GM23338 (cell line): ENCODE data around the gene CTNNA2. TPM values are rescaled to one million over a fixed set of nuclear protein-coding genes. Genes with fewer than 3 reads are reported as not detected.

Source experiments
- ATAC-seq: fragments of 200-7000 bp; cut with Tn5 transposase; 3 replicates; pipeline ENCODE4 v1.9.1; 2020
- DNase-seq: peaks from one replicate; pipeline ENCODE4 v3.0.0-alpha.2; 2015; ENCODE audit warnings: low spot score
- H2AFZ ChIP-seq: fragments of 200-600 bp; sonication (generic); 2 replicates; pipeline ENCODE4 v1.8.0; 2016; ENCODE audit warnings: antibody characterized with exemption, mild to moderate bottlenecking, moderate library complexity
- H3F3A ChIP-seq: fragments of 200-600 bp; sonication (generic); replicated peaks from 2 replicates; pipeline ENCODE4 v1.8.0; 2017; ENCODE audit warnings: antibody characterized with exemption, mixed run types, low read depth
- H3K27ac ChIP-seq: fragments of 200-600 bp; sonication (generic); 2 replicates; pipeline ENCODE4 v1.6.1; 2016; ENCODE audit warnings: low read depth
- H3K27me3 ChIP-seq: fragments of 200-600 bp; sonication (generic); 2 replicates; pipeline ENCODE4 v1.8.0; 2016; ENCODE audit warnings: mild to moderate bottlenecking, mixed run types, moderate library complexity; ENCODE audit not compliant: insufficient read depth
- H3K36me3 ChIP-seq: fragments of 200-600 bp; sonication (generic); 2 replicates; pipeline ENCODE4 v1.8.0; 2016; ENCODE audit warnings: mild to moderate bottlenecking; ENCODE audit not compliant: insufficient read depth
- H3K4me1 ChIP-seq: fragments of 200-600 bp; sonication (generic); 2 replicates; pipeline ENCODE4 v1.8.0; 2016; ENCODE audit warnings: mild to moderate bottlenecking, moderate library complexity; ENCODE audit not compliant: insufficient read depth
- H3K4me2 ChIP-seq: fragments of 200-600 bp; sonication (generic); 2 replicates; pipeline ENCODE4 v1.7.1; 2017; ENCODE audit warnings: mixed run types
- H3K4me3 ChIP-seq: fragments of 200-600 bp; sonication (generic); 2 replicates; pipeline ENCODE4 v1.6.1; 2016; ENCODE audit warnings: mixed run types
- H3K79me2 ChIP-seq: fragments of 200-600 bp; sonication (generic); replicated peaks from 2 replicates; pipeline ENCODE4 v1.8.0; 2017; ENCODE audit warnings: mild to moderate bottlenecking; ENCODE audit not compliant: insufficient read depth
- H3K9me2 ChIP-seq: fragments of 200-600 bp; sonication (generic); 2 replicates; pipeline ENCODE4 v1.8.0; 2017; ENCODE audit not compliant: insufficient read depth
- H4K20me1 ChIP-seq: fragments of 200-600 bp; sonication (generic); replicated peaks from 2 replicates; pipeline ENCODE4 v1.8.0; 2017; ENCODE audit warnings: mild to moderate bottlenecking; ENCODE audit not compliant: insufficient read depth
- H3K27ac Mint-ChIP-seq: 2 replicates; pipeline ENCODE4 v1.8.0; 2020; ENCODE audit warnings: inconsistent platforms, mild to moderate bottlenecking, moderate library complexity, mixed read lengths
- H3K27me3 Mint-ChIP-seq: 3 replicates; pipeline ENCODE4 v1.8.0; 2022; ENCODE audit warnings: low read depth, mild to moderate bottlenecking, moderate library complexity, mixed read lengths, inconsistent platforms; ENCODE audit not compliant: insufficient read depth, poor library complexity
- H3K36me3 Mint-ChIP-seq: 3 replicates; pipeline ENCODE4 v1.8.0; 2021; ENCODE audit warnings: low read depth, mild to moderate bottlenecking, inconsistent platforms, moderate library complexity, mixed read lengths
- H3K4me1 Mint-ChIP-seq: 3 replicates; pipeline ENCODE4 v1.8.0; 2020; ENCODE audit warnings: mild to moderate bottlenecking, inconsistent platforms, mixed read lengths
- H3K4me3 Mint-ChIP-seq: 3 replicates; pipeline ENCODE4 v1.8.0; 2021; ENCODE audit warnings: moderate library complexity, mild to moderate bottlenecking, inconsistent platforms, mixed read lengths
- H3K9me3 Mint-ChIP-seq: 3 replicates; pipeline ENCODE4 v1.8.0; 2020; ENCODE audit warnings: moderate library complexity, mild to moderate bottlenecking, inconsistent platforms, mixed read lengths
- CREB1 ChIP-seq: fragments of 250-450 bp; sonication (Bioruptor Pico); IDR thresholded peaks from 2 replicates; pipeline ENCODE4 v1.5.0; 2020; ENCODE audit warnings: low read depth, mild to moderate bottlenecking, moderate library complexity
- EZH2 ChIP-seq: fragments of 200-600 bp; sonication (generic); IDR thresholded peaks from one replicate; pipeline ENCODE4 v1.8.0; 2017; ENCODE audit warnings: antibody characterized with exemption, mild to moderate bottlenecking, low read depth; ENCODE audit not compliant: unreplicated experiment
- EZH2phosphoT487 ChIP-seq: fragments of 200-600 bp; sonication (generic); IDR thresholded peaks from one replicate; pipeline ENCODE4 v1.8.1; 2018; ENCODE audit warnings: antibody characterized with exemption; ENCODE audit not compliant: unreplicated experiment
- JUNB ChIP-seq: IDR thresholded peaks from one replicate; pipeline ENCODE4 v1.6.1; 2016; ENCODE audit warnings: antibody characterized with exemption; ENCODE audit not compliant: unreplicated experiment
- NANOG ChIP-seq: IDR thresholded peaks from 2 replicates; pipeline ENCODE4 v1.6.1; 2016; ENCODE audit warnings: antibody characterized with exemption, borderline replicate concordance
- POLR2AphosphoS5 ChIP-seq: IDR thresholded peaks from 2 replicates; pipeline ENCODE4 v1.6.1; 2016; ENCODE audit warnings: antibody characterized with exemption, low read depth
- STAT1 ChIP-seq: IDR thresholded peaks from one replicate; pipeline ENCODE4 v1.6.1; 2016; ENCODE audit warnings: antibody characterized with exemption; ENCODE audit not compliant: unreplicated experiment
- ZNF114 ChIP-seq: fragments of 250-450 bp; sonication (Bioruptor Pico); IDR thresholded peaks from 2 replicates; pipeline ENCODE4 v1.5.0; 2020; ENCODE audit warnings: mild to moderate bottlenecking, moderate library complexity
- ZNF331 ChIP-seq: fragments of 250-450 bp; sonication (Bioruptor Pico); IDR thresholded peaks from 2 replicates; pipeline ENCODE4 v1.5.0; 2020; ENCODE audit warnings: low read depth, mild to moderate bottlenecking, moderate library complexity
- polyA plus RNA-seq: library from polyadenylated mRNA; unstranded; fragments of >200 nt; fragmentation: Nextera tagmentation; extraction: Ambion mirVana; gene quantifications from 2 replicates; pipeline ENCODE4 v1.2.1, GENCODE V29; 2016
- total RNA-seq: library from RNA; depleted of rRNA; stranded (reverse); fragments of >200 nt; shearing (Covaris generic); gene quantifications from 2 replicates; pipeline ENCODE4 v1.2.3, GENCODE V29; 2014
- TF ChIP-seq, protein P1 (sequence below): fragments of 250-450 bp; sonication (Bioruptor Pico); IDR thresholded peaks from 2 replicates; pipeline ENCODE4 v1.5.0; 2020; ENCODE audit warnings: mild to moderate bottlenecking, moderate library complexity
- TF ChIP-seq, protein P2 (sequence below): IDR thresholded peaks from 2 replicates; pipeline ENCODE4 v1.6.1; 2016; ENCODE audit warnings: antibody characterized with exemption
- TF ChIP-seq, protein P3 (sequence below), 2 experiments: fragments of 200-600 bp in 1 of 2; sonication (generic) in 1 of 2; conservative IDR thresholded peaks; 2 replicates each; pipeline versions ENCODE4 v1.5.1 to v1.6.1; 2016 to 2017; ENCODE audit warnings: antibody characterized with exemption in 2 of 2, low read depth in 2 of 2, mild to moderate bottlenecking in 2 of 2, moderate library complexity in 1 of 2
- TF ChIP-seq, protein P4 (sequence below): IDR thresholded peaks from one replicate; pipeline ENCODE4 v1.6.1; 2018; ENCODE audit warnings: antibody characterized with exemption; ENCODE audit not compliant: unreplicated experiment

Gene CTNNA2
- total and polyA plus RNA-seq, 2 experiments from 2014 or later = 6.4 to 15.6 TPM

- Mint-ChIP-seq H3K36me3 (peaks cover 6% of the 10 kb centered on the region; the same call in 1 of the 3 replicates), H3K4me1 (peaks cover 36% of the 10 kb centered on the region), H3K27ac (no peak overlapping the region), H3K9me3 (no peaks in the 10 kb centered on the region; the same call in 2 of the 3 replicates), H3K4me3 (no peak overlapping the region), H3K27me3 (peaks cover 2% of the 10 kb centered on the region)
- Histone ChIP-seq H4K20me1 (no peaks in the 10 kb centered on the region), H3K27ac (no peak overlapping the region), H3K4me1 (peaks cover 26% of the 10 kb centered on the region), H3K79me2 (no peaks in the 10 kb centered on the region), H3K9me2 (peaks cover 6% of the 10 kb centered on the region; the same call in 1 of the 2 replicates), H3K36me3 (no peaks in the 10 kb centered on the region), H2AFZ (no peak overlapping the region), H3K4me3 (no peak overlapping the region), H3F3A (no peaks in the 10 kb centered on the region), H3K27me3 (no peaks in the 10 kb centered on the region), H3K4me2 (no peak overlapping the region)
- DNase-seq (no peak), ATAC-seq (no peak)
- TF ChIP-seq STAT1 (no peak), ZNF114 (CRISPR knock-in tag) (no peak), NANOG (no peak), POLR2AphosphoS5 (no peak), CREB1 (CRISPR knock-in tag) (no peak), ZNF331 (CRISPR knock-in tag) (no peak), EZH2 (no peak), EZH2phosphoT487 (no peak), JUNB (no peak)
- TF ChIP-seq, protein P1, sequence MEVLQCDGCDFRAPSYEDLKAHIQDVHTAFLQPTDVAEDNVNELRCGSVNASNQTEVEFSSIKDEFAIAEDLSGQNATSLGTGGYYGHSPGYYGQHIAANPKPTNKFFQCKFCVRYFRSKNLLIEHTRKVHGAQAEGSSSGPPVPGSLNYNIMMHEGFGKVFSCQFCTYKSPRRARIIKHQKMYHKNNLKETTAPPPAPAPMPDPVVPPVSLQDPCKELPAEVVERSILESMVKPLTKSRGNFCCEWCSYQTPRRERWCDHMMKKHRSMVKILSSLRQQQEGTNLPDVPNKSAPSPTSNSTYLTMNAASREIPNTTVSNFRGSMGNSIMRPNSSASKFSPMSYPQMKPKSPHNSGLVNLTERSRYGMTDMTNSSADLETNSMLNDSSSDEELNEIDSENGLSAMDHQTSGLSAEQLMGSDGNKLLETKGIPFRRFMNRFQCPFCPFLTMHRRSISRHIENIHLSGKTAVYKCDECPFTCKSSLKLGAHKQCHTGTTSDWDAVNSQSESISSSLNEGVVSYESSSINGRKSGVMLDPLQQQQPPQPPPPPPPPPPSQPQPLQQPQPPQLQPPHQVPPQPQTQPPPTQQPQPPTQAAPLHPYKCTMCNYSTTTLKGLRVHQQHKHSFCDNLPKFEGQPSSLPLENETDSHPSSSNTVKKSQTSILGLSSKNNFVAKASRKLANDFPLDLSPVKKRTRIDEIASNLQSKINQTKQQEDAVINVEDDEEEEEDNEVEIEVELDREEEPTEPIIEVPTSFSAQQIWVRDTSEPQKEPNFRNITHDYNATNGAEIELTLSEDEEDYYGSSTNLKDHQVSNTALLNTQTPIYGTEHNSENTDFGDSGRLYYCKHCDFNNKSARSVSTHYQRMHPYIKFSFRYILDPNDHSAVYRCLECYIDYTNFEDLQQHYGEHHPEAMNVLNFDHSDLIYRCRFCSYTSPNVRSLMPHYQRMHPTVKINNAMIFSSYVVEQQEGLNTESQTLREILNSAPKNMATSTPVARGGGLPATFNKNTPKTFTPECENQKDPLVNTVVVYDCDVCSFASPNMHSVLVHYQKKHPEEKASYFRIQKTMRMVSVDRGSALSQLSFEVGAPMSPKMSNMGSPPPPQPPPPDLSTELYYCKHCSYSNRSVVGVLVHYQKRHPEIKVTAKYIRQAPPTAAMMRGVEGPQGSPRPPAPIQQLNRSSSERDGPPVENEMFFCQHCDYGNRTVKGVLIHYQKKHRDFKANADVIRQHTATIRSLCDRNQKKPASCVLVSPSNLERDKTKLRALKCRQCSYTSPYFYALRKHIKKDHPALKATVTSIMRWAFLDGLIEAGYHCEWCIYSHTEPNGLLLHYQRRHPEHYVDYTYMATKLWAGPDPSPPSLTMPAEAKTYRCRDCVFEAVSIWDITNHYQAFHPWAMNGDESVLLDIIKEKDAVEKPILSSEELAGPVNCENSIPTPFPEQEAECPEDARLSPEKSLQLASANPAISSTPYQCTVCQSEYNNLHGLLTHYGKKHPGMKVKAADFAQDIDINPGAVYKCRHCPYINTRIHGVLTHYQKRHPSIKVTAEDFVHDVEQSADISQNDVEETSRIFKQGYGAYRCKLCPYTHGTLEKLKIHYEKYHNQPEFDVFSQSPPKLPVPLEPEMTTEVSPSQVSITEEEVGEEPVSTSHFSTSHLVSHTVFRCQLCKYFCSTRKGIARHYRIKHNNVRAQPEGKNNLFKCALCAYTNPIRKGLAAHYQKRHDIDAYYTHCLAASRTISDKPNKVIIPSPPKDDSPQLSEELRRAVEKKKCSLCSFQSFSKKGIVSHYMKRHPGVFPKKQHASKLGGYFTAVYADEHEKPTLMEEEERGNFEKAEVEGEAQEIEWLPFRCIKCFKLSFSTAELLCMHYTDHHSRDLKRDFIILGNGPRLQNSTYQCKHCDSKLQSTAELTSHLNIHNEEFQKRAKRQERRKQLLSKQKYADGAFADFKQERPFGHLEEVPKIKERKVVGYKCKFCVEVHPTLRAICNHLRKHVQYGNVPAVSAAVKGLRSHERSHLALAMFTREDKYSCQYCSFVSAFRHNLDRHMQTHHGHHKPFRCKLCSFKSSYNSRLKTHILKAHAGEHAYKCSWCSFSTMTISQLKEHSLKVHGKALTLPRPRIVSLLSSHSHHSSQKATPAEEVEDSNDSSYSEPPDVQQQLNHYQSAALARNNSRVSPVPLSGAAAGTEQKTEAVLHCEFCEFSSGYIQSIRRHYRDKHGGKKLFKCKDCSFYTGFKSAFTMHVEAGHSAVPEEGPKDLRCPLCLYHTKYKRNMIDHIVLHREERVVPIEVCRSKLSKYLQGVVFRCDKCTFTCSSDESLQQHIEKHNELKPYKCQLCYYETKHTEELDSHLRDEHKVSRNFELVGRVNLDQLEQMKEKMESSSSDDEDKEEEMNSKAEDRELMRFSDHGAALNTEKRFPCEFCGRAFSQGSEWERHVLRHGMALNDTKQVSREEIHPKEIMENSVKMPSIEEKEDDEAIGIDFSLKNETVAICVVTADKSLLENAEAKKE (CRISPR knock-in tag) = no peak
- TF ChIP-seq, protein P2, sequence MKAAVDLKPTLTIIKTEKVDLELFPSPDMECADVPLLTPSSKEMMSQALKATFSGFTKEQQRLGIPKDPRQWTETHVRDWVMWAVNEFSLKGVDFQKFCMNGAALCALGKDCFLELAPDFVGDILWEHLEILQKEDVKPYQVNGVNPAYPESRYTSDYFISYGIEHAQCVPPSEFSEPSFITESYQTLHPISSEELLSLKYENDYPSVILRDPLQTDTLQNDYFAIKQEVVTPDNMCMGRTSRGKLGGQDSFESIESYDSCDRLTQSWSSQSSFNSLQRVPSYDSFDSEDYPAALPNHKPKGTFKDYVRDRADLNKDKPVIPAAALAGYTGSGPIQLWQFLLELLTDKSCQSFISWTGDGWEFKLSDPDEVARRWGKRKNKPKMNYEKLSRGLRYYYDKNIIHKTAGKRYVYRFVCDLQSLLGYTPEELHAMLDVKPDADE = no peak
- TF ChIP-seq, protein P3, sequence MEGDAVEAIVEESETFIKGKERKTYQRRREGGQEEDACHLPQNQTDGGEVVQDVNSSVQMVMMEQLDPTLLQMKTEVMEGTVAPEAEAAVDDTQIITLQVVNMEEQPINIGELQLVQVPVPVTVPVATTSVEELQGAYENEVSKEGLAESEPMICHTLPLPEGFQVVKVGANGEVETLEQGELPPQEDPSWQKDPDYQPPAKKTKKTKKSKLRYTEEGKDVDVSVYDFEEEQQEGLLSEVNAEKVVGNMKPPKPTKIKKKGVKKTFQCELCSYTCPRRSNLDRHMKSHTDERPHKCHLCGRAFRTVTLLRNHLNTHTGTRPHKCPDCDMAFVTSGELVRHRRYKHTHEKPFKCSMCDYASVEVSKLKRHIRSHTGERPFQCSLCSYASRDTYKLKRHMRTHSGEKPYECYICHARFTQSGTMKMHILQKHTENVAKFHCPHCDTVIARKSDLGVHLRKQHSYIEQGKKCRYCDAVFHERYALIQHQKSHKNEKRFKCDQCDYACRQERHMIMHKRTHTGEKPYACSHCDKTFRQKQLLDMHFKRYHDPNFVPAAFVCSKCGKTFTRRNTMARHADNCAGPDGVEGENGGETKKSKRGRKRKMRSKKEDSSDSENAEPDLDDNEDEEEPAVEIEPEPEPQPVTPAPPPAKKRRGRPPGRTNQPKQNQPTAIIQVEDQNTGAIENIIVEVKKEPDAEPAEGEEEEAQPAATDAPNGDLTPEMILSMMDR (conservative IDR thresholded peaks at IDR 0.05; ENCODE audit: low read depth in 2 of 2) = no peak
- TF ChIP-seq, protein P4, sequence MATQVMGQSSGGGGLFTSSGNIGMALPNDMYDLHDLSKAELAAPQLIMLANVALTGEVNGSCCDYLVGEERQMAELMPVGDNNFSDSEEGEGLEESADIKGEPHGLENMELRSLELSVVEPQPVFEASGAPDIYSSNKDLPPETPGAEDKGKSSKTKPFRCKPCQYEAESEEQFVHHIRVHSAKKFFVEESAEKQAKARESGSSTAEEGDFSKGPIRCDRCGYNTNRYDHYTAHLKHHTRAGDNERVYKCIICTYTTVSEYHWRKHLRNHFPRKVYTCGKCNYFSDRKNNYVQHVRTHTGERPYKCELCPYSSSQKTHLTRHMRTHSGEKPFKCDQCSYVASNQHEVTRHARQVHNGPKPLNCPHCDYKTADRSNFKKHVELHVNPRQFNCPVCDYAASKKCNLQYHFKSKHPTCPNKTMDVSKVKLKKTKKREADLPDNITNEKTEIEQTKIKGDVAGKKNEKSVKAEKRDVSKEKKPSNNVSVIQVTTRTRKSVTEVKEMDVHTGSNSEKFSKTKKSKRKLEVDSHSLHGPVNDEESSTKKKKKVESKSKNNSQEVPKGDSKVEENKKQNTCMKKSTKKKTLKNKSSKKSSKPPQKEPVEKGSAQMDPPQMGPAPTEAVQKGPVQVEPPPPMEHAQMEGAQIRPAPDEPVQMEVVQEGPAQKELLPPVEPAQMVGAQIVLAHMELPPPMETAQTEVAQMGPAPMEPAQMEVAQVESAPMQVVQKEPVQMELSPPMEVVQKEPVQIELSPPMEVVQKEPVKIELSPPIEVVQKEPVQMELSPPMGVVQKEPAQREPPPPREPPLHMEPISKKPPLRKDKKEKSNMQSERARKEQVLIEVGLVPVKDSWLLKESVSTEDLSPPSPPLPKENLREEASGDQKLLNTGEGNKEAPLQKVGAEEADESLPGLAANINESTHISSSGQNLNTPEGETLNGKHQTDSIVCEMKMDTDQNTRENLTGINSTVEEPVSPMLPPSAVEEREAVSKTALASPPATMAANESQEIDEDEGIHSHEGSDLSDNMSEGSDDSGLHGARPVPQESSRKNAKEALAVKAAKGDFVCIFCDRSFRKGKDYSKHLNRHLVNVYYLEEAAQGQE = no peak
Observed at GRCh38 chr2:79850912-79851311, 338.1 kb downstream of the CTNNA2 start.
